ENCODE measurements around the gene CASZ1.

GRCh38 chr1:10833630-10834557, 37.4 kb upstream of the CASZ1 start:
- TF ChIP-seq CTCF (IDR thresholded peaks at IDR 0.05 in 8 of 11, conservative IDR thresholded peaks at IDR 0.05 in 3 of 11) (no peak), POLR2AphosphoS5 (IDR thresholded peaks at IDR 0.05) (no peak), POLR2A (IDR thresholded peaks at IDR 0.05) (no peak)

Measured in spleen (tissue), 7 donors.